Right kidney (tissue), 1 donor: Measurements from ENCODE around the gene ARHGAP31.

Experiments
- DNase-seq: peaks from one replicate; pipeline ENCODE4 v3.0.0-alpha.2; 2016

Gene ARHGAP31

DNA sequence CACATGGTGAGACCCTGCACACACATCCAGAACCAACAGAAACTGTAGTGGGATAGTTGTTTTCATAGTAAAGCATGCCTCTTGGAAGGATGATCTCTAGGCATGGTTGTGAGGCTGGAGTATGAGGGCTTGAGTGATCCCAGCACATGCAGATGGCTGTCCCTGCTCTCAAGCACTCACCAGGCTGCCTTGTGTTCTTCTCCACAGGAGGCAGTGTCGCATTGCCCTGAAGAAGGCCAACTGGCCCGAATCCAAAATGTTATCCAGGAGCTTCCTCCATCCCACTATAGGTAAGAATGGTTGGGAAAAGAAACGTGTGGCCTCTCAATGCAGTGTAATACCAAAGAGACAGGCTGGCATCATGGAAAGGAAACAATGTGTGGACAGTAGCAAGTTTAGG, 86.5 kb downstream of the ARHGAP31 start:
- no peak for DNase-seq

GRCh38 chr3:119382134-119382533, 88.0 kb downstream of the ARHGAP31 start:
- DNase-seq = no peak

GRCh38 chr3:119388577-119388976, 94.4 kb downstream of the ARHGAP31 start:
- DNase-seq = no peak

DNA sequence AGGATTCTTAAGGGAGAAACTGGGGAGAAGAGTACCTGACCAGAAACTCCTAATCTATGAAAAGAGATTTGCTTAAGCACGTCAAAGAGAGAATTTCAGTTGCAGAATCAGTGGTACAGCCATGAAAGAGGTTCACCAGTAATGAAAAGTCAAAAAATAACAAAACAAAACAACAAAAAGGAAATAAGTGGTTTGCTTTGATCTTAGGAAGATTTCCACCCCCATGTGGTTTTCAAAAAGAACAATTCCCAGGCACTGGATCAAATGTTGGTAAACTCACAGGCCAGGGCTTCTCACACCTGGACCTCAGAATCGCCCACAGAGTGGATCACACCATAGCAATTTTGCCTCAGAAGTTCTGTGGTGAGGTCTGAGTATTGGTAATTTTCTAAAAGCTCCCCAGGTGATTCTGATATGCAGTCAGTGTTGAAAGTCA, 101.8 kb downstream of the ARHGAP31 start:
- no peak for DNase-seq

GRCh38 chr3:119396870-119397269, 102.7 kb downstream of the ARHGAP31 start:
- no peak for DNase-seq

DNA sequence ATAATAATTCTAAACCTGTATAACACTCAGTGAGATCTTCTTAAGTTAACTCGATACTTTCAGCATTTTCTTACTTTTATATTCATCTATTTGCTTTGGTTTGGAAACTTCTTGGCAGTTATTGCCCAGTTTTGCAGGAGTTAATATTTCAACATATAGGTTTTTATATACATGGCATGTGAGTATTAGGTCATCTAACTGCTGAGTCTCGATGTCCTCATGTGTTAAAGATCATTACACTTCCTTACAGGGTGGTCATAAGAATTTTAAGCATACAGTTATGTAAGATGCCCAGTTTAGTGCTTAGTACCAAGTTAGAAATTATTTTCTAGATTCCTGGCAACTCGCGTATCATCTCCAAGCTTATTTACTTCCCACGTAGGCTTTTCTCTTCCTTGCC, 106.3 kb downstream of the ARHGAP31 start:
- no peak for DNase-seq

DNA sequence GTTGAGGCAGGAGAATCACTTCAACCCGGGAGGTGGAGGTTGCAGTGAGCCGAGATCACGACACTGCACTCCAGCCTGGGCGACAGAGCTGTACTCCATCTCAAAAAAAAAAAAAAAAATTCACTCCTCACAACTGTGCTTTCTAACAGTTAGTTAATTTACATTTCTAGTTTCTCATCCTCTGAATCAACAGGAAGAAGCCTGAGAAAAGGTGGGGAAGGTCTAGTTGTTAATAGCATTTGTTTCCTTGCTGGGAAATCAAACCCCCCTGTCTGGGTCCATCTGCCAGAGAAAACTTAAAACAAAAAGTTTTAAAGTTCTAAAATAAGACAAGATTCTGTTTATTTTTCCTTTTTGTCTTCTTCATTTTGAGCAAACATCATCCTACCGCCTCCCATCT, 106.9 kb downstream of the ARHGAP31 start:
- DNase-seq = no peak

GRCh38 chr3:119401503-119402440, 107.6 kb downstream of the ARHGAP31 start:
- peak; percentile 16 for DNase-seq

GRCh38 chr3:119402791-119403190, 108.6 kb downstream of the ARHGAP31 start:
- DNase-seq = no peak

DNA sequence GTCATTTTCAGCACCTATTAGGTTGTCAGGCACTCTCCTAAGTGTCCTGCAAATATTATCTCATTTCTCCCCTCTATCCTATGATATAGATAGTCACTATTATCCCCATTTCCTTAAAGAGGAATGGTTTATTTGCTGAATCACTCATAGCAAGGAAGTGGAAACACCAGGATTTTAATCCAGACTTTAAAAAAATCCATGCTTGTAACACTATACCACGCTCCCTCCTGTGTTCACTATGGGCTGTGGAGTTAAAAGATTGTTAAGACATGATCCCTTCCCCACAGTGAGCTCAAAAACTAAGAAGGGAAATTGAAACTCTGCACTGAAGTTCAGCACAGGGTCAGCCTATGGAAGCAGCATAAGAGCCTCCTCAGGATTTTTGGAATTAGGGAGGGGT, 109.0 kb downstream of the ARHGAP31 start:
- DNase-seq = no peak

DNA sequence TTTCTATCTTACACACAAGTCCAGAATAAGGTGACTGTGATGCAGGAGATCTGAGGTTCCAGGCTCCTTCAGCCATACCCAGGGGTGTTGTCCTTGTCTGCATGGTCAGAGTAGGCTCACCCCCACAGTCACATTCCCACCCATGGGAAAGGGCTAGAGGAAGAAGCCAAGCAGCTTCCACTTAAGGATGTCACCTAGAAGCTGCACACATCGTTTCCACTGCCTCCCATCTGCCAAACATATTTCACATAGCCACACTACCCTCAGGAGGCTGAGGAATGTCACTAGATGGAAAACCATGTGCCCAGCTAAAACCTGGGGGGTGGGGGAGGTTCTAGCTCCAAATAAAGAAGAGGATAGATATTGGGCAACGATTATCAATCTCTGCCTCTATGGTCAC, 111.1 kb downstream of the ARHGAP31 start:
- DNase-seq = no peak

DNA sequence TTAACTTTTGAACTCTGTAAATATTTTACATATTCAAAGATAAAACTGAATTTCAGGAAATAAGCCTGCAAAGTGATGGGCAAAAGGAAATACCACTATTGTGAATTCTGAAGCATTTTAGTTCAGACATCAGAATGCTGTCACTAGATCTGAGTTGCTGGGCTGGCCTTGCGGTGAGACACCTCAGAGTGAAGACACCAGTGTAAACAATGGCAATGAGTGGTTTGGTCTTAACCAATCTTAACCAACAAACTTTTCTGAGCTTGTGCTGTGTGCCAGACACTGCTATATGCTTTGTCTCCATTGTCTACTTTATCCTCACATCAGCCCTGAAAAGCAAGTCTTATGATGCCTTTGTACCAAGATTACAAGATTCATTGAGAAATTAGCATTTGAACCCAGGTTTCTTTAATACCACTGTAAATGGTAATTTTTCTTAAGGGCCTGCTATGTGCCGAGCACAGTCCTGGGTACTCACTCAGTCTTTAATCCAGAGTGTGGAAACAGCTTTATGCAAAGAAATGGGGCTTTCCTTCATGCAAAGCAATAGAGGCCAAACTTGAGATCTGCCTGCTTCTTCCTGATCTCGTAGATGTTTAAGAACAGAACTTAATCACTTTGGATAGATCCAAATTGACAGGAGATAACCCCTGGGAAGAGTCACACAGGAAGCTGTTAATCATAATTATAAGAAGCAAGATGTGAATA, 114.2 kb downstream of the ARHGAP31 start:
- DNase-seq = no peak

GRCh38 chr3:119409844-119410243, 115.7 kb downstream of the ARHGAP31 start:
- DNase-seq = no peak

- no peak for DNase-seq
Measured at GRCh38 chr3:119413603-119414280, 119.6 kb downstream of the ARHGAP31 start.

DNA sequence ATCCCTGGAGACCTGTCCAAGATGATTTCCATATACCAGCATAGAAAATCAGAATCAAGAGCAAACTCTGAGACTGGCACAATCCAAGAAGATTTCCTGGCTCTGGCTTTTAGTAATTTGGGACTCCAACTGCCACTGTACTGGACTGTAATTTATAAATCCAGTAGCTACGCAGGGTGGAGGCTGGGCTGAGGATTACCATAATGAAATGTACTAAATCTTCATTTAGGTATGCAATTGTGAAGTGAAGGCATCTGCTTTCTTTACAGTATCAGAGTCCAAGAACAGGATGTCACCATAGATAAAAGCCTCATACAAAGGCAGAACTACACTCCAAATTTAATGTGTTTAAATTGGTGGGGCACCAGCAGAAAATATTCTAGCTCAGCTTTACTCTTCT, 122.7 kb downstream of the ARHGAP31 start:
- DNase-seq = no peak

DNA sequence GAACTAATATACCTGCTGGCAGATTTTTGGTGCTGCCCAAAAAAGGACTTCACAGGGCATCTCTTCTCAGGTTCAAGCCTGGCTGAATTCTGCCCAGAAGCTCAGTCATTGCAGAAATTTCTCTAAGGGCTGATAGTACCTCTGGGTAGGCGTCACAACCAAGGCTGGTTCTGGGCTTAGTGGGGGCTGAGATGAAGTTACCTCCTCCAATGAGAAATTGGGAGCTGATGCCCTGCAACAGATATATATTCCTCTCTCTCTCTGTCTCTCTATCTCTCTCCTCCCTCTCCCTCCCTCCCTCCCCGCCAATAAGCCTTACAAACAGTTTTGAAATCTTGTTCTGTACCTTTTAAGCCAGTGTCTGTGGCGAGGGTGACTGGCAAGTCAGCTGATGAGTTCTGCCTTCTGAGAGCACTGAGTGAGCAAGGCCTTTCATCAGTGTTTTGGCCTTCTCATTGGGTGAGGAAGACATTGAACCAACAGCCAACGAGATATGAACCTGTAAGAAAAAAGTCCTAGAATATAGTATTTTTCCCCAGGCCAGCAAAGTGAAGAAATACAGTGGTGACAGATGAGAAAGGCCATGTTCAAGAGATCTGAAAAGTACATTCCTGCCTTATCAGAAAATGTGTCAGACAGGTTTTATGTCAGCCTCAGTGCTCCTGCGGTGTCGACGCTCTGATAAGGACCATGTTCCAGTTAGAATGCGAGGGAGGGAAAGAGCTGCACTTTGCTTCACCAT, 123.8 kb downstream of the ARHGAP31 start:
- DNase-seq = no peak

DNA sequence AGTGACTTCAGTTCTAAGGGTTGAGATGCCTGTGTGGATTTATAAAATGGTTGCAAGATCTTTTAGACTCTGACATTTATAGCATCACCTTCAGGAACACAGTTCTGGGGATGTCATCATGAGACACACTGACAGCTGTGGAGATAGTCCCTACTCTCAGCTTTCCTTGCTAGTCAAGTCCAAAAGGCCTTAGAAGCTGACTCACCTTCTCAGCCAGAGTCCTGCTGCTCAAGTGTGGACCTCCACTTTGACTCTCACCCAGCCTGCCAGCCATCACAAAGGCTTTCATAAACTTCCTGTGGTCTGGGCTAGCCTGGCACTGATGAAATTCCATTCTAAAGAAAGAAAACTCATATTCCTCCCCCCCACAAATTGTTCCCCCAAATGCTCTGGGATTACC, 124.5 kb downstream of the ARHGAP31 start:
- no peak for DNase-seq

DNA sequence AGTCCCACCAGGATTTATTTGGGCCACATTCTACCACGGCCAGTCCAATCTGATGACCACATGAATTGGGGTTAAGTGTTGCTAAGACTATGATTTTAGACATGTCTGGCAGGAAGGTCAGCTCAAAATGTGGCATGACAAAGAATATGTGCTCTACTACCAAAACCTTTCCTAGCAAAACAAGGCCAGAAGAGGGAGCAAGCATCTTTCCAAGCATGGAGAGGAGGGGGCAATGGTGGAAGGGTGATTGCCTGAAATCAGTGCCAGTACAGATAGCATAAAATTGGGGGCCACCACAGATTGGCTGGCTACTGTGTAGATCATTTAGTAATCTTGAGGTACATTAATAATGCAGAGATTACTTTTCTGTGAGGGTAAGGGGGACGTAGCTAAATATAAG, 126.0 kb downstream of the ARHGAP31 start:
- no peak for DNase-seq

DNA sequence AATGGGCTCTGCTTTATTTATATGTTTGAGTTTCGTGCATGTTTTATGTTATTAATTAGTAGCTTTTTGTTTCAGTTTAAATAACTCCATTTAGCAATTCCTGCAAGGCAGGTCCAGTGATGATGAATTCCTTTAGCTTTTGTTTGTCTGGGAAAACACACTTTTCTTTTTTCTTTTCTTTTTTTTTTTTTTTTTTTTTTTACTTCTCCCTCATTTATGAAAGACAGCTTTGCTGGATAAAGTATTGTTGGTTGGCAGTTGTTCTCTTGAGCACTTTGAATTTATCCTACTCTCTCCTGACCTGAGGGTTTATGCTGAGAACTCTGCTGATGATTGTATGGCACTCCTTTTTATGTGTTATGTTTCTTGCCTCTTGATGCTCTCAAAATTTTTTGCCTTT, 133.5 kb downstream of the ARHGAP31 start:
- no peak for DNase-seq

DNA sequence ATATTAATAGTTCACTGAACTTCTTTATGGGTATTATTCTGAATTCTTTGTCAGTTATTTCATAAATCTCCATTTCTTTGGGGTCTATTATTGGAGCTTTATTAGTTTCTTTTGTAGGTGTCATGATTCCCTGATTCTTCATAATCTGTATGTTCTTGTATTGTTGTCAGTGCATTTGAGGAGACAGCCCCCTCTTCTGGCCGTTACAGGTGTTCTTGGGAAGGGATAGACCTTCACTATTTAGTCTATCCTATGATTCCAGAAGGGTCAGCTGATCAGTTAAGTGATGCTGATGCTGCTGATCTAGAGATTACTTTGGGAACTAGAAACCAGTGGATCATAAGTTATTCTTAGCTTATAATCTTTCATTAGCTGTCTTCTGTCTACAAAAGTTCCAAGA, 134.4 kb downstream of the ARHGAP31 start:
- DNase-seq = no peak

DNA sequence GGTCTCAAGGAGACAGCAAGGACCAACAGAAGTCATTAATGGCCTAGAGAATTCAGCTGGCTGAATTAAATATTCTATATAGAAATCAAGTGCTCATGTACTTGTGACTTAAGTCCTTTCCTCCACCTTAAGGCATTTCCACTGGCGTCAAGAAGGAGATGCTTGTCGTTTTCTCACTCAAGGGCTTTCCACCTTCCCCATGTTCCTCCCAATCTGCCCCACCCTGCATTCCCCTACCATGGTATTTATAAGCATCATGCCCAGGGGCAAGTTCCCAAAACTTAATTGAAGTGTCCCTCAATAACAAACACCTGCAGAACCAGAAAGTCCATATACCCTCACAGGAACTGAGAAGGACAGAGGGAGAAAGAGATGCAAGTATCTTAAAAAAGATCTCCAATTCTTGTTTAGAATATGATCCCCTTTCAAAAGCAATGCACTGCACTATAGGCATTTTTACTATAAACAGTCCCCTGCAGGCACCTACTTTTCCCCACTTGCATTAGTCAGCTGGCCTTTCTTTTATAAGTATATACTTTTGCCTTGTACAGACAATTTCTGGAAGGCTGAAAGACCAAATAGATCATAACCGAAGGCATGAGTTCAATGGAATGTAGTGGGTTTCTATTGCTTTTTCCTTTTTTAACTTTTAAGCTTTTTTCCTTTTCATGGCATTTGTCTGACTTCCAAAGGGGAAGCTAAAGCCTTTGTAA, 139.6 kb downstream of the ARHGAP31 start:
- no peak for DNase-seq

GRCh38 chr3:119434703-119435102, 140.5 kb downstream of the ARHGAP31 start:
- DNase-seq = no peak
